ENCODE measurements around the gene PRTN3.

DNA sequence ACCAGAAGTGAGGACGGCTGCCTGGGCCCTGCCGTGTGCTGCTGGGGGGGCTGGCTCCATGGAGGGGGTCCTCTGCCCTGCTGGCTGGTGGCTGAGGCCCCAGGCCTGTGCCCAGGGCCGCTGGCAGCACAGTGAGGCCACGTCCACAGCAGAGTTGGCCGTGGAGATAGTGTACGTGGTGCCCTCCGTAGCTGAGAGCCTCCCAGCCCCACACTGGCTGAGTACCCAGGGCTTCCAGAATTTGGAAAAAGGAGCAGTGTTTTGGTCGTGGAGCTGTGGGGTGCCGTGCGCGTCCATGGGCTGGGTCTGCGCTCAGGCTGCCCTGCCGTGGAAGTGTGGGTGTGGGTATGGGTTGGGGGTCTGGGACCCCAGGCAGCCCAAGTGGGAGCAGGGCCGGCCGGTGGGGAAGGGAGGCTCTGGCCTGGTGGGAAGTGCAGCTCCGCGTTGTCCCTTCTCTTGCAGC is 37.7 kb upstream of the PRTN3 start:
- TF ChIP-seq, protein P1, sequence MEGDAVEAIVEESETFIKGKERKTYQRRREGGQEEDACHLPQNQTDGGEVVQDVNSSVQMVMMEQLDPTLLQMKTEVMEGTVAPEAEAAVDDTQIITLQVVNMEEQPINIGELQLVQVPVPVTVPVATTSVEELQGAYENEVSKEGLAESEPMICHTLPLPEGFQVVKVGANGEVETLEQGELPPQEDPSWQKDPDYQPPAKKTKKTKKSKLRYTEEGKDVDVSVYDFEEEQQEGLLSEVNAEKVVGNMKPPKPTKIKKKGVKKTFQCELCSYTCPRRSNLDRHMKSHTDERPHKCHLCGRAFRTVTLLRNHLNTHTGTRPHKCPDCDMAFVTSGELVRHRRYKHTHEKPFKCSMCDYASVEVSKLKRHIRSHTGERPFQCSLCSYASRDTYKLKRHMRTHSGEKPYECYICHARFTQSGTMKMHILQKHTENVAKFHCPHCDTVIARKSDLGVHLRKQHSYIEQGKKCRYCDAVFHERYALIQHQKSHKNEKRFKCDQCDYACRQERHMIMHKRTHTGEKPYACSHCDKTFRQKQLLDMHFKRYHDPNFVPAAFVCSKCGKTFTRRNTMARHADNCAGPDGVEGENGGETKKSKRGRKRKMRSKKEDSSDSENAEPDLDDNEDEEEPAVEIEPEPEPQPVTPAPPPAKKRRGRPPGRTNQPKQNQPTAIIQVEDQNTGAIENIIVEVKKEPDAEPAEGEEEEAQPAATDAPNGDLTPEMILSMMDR (conservative IDR thresholded peaks at IDR 0.05), result no peak
- no peak for TF ChIP-seq ZFX (IDR thresholded peaks at IDR 0.05)

Data from C4-2B (cell line).